GM12801 (cell line): ENCODE data around the gene TBX4.

ENCODE experiments used
- CTCF ChIP-seq: IDR thresholded peaks from one replicate; pipeline ENCODE4 v1.5.1; 2011; ENCODE audit warnings: control low read depth; ENCODE audit not compliant: insufficient read length; ENCODE audit errors: extremely low read depth

The TBX4 gene

GRCh38 chr17:61474235-61474927 is 22.2 kb downstream of the TBX4 start:
- no peak for TF ChIP-seq CTCF

- no peak for TF ChIP-seq CTCF
These were observed 22.7 kb downstream of the TBX4 start for GRCh38 chr17:61474934-61475333.

GRCh38 chr17:61475726-61476125 is 23.5 kb downstream of the TBX4 start:
- no peak for TF ChIP-seq CTCF

GRCh38 chr17:61476476-61477203 is 24.4 kb downstream of the TBX4 start:
- no peak for TF ChIP-seq CTCF

GRCh38 chr17:61477204-61477834 is 25.1 kb downstream of the TBX4 start:
- no peak for TF ChIP-seq CTCF

- TF ChIP-seq CTCF, result no peak
These were observed 26.0 kb downstream of the TBX4 start for GRCh38 chr17:61478026-61478789.
